Ureter (tissue), 1 donor: ENCODE data around the gene MTMR12. TPM values are rescaled to one million over a fixed set of nuclear protein-coding genes. Genes with fewer than 3 reads are reported as not detected.
A peak's percentile ranks its signal among the peaks of the same experiment; 100 is the strongest.
"Not testable (repeated sequence)": the region's sequence is repeated elsewhere in the genome, so short reads cannot be mapped to it uniquely, and the experiment has no call there.

ENCODE experiments used
- DNase-seq: peaks from one replicate; pipeline ENCODE4 v3.0.0-alpha.2; 2020; ENCODE audit warnings: low spot score
- total RNA-seq: library from RNA; stranded (reverse); gene quantifications from one replicate; pipeline ENCODE4 v1.2.4, GENCODE V29; 2023
- donor health status: DM: yes; HTN: yes; CAD: no.

Gene MTMR12
- total RNA-seq, 1 donor from 2014 or later = 33.4 TPM

DNA sequence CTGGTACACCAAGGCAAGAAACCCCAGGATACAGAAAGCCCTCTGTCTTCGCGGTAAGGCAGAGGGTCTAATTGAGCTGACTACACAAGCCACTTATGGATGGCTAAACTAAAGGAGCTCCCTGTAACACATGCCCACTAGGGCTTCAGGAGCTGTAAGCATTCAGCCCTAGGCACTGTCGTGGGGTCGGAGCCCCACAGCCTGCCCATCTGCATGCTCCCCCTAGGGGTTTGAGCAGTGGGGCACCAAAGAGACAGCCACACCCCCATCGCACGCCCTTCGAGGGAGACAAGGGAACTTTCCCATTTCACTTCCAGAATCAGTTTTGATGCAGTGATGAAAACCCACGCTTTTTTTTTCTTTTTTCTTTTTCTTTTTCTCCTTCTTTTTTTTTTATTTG is 11.0 kb upstream of the MTMR12 start:
- no peak for DNase-seq

DNA sequence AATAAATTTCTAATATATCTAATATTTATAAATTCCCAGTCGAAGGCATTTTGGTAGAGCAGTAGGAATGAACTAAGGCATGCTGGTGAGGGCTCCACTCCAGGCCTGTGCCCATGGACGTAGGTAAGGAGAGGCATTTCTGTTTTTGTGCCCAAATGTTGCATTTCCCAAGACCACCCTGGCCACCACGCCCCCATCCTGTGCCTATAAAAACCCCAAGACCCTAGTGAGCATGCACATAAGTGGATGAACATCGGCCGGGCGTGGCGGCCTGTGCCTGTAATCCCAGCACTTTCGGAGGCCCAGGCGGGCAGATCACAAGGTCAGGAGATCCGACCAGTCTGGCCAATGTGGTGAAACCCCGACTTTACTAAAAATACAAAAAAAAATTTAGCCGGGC is 10.1 kb upstream of the MTMR12 start:
- DNase-seq = no peak

DNA sequence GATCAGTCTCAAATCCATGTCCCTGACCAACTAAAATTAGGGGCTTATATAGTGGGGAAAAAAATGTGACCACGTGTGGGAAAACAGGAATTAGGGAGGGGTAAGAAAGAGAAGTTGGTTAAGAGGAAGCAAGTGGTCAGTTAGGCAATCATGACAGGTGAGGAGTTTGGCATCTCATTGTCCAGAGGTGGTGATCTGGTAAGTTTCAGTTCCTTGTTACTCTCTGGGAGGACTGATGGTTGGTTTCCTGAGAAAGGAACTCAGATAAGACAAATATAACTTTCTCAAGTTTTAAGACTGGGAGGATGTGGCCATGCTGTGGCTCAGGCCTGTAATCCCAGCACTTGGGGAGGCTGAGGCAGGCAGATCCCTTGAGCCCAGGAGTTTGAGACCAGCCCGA is 9.0 kb upstream of the MTMR12 start:
- DNase-seq = not testable (repeated sequence)

DNA sequence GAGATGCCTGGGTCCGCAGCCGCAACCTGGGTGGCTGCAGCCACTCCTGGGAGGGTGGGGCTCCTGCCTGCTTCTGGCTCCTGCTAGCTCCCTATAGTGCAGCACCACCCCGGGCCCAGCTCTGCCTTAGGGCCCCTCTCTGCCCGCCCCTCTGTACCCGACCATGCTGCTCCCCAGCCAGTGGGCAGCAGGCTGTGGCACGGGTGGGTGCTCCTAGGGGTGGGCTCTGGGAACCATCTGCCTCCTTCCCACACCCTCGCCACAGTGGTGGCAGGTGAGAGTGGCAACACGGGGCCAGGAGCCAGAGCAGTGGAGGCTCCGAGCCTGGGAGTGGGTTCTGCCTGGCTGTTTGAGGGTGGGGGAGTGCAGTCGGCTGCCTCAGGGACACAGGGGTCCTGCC is 7.8 kb upstream of the MTMR12 start:
- no peak for DNase-seq

DNA sequence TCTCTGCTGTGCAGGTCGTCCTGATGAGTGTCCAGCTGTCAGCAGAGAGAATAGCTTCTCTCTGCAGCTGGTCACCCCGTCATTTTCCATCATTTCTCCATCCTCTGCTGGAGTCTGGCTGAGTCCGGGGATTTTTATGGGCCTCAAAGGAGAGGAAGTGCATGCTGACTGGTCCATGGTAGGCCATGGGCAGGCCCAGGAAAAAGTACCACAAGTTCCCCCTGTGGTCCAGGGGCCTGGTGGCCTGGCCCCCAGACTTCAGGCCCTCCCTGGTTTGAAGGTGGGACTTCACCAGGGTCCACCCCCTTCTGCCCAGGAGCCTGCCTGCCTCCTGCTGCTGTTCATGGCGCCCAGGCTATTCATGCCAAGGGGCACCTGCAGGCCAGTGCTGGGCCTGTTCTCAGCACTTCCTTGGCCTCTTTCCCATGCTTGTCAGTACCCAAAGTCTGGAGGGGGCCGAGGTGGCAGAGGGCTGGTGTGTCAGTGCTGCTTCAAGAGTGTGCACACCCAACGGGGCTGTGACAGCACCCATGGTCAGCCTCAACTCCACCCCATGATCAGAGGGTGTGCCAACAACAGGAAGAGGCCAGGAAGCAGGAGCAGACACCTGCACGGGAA is 7.3 kb upstream of the MTMR12 start:
- DNase-seq = no peak

DNA sequence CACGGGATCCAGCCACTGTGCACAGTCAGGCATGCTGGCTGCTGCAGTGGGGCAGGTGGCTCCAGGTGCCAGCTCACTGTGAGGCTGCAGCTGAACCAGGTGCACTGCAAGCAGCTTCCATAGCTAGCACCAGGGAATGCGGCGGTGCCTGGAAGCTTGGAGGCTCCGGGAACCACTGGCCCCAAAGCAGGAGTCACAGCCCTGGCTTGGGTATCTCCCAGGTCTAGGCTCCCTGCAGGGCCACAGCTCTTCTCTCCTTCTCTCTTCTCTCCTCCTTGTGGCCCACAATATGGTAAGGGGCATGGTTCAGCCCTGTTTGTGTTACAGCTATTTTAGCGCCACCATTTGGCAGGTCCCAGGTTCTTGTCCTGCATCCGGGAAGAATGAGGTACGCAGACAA is 6.7 kb upstream of the MTMR12 start:
- DNase-seq = no peak

DNA sequence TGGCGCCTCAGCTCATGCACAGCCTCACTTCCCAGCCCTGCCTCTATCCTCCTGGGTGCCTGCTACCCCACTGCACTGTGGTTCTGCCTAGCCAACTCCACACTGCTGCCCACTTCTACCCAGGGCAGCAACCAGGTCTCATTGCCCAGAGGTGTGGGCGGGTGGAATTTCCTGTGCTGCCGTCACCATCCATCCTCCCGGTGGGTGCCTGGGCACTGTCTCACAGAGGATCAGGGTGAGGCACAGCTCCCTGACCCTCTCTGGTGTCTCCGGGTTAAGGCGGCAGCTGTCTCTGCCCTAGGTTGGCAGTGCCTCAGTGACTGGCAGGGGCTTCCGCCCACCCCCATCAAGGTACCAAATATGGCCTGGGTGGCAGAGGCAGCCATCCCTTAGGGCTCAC is 4.3 kb upstream of the MTMR12 start:
- DNase-seq = no peak

DNA sequence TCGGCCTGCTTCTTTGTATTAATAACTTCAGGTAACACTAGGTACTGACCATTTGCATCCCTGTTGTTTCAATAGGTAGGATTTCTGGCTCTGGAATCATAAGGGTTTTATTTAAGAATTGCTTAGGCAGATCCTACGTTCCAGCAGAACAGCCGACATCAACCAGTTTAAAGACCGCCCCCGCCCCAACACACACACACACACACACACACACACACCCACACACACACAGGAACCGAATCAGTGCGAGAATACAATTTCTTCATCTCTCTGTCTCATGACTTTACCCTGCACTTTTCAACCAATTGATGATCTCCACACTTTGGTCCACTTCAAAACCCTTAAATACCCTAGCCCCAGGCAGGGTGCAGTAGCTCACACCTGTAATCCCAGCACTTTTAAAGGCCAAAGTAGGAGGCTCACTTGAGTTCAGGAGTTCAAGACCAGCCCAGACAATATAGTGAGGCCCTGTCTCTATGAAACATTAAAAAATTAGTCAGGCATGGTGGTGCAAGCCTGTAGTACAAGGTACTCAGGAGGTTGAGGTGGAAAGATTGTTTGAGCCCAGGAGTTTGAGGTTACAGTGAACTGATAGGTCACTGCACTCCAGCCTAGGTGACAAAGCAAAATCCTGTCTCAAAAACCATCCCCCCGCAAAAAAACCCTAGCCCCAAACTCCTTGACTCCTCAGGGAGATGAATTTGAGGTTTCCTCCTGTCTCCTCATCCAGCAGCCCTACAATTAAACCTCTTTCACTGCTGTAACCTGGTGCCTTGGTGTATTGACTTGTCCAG is 2.7 kb upstream of the MTMR12 start:
- no peak for DNase-seq

DNA sequence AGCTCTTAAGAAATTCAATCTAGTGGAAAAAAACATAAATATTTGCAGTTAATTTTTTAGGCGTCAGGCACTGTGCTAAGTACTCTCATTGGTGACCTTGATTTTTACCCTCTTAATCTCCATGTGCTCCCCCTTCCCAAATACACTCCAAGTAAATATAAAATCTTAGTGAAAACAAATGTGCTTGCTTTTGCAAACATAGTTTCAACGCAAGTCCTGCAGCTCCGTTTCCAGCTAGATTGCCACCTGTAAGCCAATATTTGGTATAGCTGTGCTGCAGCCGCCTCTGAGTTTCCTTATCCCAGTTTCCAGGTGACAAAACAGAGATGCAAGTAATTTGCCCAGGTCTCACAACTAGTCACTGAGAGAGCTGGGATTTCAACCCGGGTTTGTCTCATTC is 1.9 kb upstream of the MTMR12 start:
- no peak for DNase-seq

DNA sequence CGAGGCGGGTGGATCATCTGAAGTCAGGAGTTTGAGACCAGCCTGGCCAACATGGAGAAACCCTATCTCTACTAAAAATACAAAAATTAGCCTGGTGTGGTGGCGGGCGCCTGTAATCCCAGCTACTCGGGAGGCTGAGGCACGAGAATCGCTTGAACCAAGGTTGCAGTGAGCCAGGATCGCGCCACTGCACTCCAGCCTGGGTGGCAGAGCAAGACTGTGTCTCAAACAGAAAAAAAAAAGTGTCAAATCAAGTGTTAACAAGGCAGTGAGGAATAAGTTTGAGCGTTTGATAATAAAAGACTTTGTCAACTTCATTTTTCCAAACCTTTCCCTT is 1.4 kb upstream of the MTMR12 start:
- DNase-seq = not testable (repeated sequence)

DNA sequence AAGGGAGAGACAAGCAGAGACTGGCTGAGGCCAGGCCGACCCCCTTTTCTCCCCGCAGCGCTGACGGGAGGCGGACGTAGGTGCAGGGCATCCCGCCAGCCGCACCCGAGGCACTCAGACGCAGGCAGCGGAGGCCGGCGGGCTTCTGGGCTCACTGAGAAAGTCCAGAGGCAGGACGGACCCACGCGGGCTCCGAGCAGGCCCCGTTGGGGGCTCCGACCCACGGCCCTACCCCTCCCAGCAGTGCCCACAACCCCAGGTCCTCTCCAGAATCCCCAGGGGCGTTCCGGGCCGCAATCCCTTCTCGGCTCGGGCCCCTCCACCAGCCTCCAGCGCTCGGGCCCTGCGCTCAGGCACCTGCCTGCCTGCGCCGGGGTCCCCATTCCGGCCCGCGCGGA is 543 bp downstream of the MTMR12 start:
- DNase-seq = peak; percentile 65

DNA sequence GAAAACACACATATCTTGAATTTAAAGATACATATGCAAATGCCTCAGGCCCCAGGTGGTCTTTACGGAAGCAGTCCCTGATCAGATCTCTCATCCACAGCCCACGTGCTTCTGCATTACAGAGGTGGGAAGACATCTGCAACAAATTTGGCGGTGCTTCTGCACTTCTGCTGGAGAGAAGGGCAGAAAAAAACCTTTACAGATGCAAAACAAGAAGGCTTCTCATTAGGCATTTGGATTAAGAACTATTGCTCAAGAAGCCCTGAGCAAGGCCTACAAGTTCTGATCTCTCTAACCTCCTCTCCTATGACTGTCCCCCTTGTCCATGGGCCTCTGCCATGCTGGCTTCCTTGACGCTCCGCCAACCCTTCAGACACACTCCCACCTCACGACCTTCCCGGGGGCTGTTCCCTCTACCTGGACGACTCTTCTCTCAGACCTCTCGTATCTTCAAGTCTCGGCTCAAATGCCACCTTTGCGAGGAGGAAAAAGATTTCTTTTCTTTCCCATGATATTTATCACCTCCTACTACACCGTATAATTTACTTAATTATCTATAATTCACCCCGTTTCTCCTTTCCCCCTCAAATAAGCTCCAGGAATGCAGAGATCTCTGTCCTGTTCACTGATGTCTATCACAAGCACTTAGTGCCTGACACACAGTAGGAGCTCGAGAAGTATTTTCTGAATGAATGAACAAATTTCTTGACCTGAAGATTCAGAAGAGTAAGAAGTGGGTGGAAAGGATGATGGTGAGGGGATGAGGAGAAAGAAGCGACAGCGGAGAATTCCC is 1.1 kb downstream of the MTMR12 start:
- DNase-seq = no peak

DNA sequence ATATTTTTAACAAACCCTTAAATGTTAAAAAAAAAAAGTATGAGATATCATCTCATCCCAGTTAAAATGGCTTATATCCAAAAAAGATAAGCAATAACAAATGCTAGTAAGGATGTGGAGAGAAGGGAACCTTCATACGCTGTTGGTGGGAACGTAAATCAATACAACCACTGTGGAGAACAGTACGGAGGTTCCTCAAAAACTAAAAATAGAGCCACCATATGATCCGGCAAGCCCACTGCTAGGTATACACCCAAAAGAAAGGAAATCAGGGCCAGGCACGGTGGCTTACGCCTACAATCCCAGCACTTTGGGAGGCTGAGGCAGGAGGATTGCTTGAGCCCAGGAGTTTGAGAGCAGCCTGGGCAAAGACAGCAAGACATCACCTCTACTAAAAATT is 3.0 kb downstream of the MTMR12 start:
- no peak for DNase-seq

DNA sequence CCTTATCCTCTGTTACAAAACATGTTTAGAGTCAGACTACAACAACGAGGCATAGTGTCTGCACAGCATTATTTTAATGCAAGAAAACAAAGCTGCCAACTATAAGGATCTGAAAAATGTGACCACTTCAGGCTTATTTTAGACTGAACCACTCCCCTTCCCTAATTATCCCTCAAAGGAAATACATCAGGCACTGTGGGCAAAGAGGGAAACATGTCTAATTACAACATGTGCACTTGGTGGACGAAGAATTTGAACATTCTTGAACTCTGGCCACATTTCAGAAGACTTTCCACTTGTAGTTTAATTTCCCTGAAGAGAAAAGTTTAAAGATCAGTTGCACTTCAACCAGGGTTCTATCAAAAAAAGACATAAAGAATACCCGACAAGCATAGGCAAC is 3.8 kb downstream of the MTMR12 start:
- no peak for DNase-seq

DNA sequence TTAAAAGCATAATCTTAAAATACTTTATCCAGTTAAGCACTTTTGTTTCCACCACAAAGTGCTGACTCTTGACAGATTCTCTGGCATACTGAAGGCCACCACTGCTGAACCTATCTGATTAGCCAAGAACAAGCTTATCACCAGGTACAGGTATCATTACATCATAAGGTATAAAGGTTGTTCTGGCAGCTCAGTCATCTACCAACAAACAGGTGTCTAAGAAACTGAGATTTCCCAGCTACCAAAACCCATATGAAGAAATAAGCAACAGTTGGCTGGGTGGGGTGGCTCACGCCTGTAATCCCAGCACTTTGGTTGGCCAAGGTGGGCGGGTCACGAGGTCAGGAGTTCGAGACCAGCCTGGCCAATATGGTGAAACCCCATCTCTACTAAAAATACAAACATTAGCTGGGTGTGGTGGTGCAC is 5.0 kb downstream of the MTMR12 start:
- DNase-seq = no peak

DNA sequence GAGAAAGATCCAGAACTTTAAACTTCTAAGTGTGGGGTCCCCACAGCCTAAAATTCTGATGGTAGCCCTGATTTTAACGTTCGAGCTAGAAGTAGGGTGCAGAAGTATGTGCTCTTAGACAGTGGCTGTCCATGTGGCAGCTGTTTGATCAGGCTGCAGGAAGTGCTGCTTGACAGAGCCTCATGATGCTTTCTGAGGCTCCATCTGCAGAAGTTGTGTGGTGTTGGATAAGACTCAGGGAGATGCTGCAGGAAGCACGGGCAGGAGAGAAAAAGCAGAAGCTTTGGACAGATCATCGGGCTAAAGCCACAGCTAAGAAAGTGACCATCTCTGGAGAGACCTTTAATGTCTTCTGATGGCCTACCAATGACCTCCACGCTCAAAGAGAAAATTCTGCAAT is 8.1 kb downstream of the MTMR12 start:
- DNase-seq = no peak

DNA sequence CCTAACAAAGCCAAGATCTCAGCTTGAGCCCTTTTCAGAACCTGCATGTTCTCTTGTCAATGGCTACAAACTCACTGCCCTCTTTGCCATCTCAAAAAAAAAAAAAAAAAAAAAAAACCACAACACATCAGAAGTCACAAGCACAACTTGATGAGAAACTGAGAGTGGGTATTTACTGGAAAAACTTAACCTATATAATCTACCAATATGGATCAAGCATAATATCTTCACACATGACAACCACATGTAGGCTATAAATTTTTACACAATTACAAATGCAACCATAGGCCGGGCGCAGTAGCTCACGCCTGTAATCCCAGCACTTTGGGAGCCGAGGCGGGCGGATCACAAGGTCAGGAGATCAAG is 9.0 kb downstream of the MTMR12 start:
- no peak for DNase-seq

DNA sequence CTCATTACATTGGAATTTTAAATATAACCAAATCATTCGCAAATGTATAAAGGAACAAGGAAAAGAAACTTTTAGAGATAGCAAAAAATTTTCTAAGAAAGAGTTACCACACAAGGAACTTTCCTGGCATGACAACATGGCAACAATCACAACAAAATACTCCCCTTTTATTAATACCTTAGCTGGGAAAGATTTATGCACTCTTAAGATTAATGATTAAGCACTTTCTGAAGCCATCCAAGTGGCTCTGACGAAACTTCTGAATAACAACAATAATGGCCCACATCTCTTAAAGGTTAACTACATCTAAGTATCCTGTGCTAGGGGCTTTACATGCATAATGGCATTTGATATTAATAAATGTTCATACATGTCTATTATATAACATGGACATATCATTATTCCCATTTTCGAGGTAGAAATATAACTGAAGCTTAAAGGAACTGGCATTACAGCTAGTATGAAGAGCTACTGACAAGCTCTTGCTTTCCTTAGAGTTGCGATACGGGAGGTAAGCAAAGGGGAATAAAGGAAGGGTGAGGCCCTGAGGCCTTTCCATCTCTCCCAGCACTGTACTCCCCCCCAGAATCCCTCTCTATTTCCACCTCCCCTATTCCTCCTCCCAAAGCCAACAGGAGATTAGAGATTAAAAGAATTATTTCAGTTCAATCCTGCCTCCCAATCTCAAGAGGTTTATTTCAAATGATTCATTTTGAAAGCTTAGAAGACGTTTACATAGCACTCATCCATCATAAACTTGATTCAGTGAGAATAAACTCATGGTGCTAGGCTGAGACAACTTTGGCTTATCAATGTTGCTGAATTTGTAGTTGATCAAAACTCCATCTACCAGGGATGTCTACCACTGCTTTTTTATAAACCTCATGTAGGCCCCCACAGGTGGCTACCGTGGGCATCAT is 9.6 kb downstream of the MTMR12 start:
- DNase-seq = no peak

DNA sequence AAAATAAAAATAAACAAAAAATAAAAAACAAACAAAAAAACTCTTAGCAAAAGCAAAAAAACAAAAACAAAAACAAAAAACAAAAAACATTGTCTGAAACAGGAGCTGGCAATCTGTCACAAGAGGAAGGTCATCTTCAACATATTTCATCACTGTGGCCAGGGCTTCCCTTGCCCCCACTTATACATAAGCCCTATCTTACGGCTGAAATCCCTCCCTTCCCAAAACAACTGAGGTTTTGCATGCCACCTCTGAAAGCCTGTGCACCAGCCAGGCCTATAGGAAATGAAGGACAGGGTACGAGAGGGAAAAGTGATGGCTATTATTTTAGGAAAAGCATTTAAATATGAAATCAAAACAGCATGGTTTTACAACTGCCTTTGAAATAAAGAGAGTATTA is 10.8 kb downstream of the MTMR12 start:
- no peak for DNase-seq

DNA sequence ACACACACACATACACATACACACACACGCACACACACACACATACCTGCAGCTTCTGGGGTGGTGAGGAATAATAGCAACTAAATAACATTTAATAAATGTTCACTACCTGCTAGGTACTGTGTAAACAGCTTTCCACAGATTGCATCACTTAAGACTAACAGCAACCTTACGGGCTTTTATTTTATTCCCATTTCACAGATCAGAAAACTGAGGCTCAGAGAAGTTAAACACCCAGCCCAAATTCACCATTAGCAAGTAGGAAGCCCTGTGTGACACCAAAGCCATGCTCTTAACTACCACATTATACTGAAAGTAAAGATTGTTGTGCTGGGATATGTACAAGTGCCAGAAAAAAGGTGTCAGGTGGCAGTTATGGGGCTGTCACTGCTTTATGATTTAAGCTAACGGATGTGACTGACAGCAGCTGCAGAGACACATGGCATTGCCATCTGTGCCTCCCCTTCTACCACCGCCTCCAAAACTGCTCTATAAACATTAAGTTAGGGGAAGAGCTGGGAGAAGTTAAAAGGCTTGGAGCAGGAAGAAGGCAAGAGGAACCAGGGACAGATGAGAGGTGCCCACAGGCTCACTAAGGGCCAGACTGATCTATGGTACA is 13.6 kb downstream of the MTMR12 start:
- no peak for DNase-seq

DNA sequence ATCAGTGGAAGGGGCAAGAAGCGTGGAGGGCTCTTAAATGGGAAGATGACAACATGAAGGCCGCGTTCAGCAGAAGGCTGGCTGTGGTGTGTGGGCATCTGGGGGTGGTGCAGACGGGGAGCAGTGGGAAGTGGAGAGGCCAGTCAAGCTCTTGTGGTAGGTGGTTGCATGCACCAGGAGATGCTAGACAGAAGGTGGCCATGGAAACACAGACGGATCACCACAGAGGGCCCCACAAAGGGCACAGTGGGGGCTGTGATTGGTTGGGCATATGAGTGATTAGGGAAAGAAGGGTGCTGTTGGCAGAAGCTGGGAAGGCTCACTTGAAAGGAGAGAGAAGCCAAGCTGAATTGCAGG is 14.7 kb downstream of the MTMR12 start:
- no peak for DNase-seq
